NCI-H1436 treated with DMSO at 0.1 percent for 48 hours (cell line): ENCODE results near the gene SEL1L.
"Not testable (repeated sequence)": the region's sequence is repeated elsewhere in the genome, so short reads cannot be mapped to it uniquely, and the experiment has no call there.

Source experiments
- DNase-seq: peaks from one replicate; lab custom pipeline; 2025; lab: John Stamatoyannopoulos, UW

Gene SEL1L

GRCh38 chr14:81474148-81474492 lies 59.5 kb downstream of the SEL1L start:
- no peak for DNase-seq

GRCh38 chr14:81473456-81474147 lies 60.1 kb downstream of the SEL1L start:
- no peak for DNase-seq

GRCh38 chr14:81472096-81472800 lies 61.4 kb downstream of the SEL1L start:
- DNase-seq: no peak

- no peak for DNase-seq
Measured at GRCh38 chr14:81471062-81471461, 62.6 kb downstream of the SEL1L start.

- DNase-seq: not testable (repeated sequence)
Measured at GRCh38 chr14:81470557-81470826, 63.2 kb downstream of the SEL1L start.

GRCh38 chr14:81466854-81467253 lies 66.8 kb downstream of the SEL1L start:
- no peak for DNase-seq

GRCh38 chr14:81465507-81466228 lies 68.0 kb downstream of the SEL1L start:
- no peak for DNase-seq

GRCh38 chr14:81465003-81465392 lies 68.7 kb downstream of the SEL1L start:
- not testable (repeated sequence) for DNase-seq

- DNase-seq: no peak
Measured at GRCh38 chr14:81464253-81465002, 69.2 kb downstream of the SEL1L start.

- DNase-seq: not testable (repeated sequence)
Measured at GRCh38 chr14:81462356-81462755, 71.3 kb downstream of the SEL1L start.

GRCh38 chr14:81459912-81460311 lies 73.7 kb downstream of the SEL1L start:
- DNase-seq: no peak

- DNase-seq: no peak
Measured at GRCh38 chr14:81458352-81458751, 75.3 kb downstream of the SEL1L start.

GRCh38 chr14:81455390-81455789 lies 78.3 kb downstream of the SEL1L start:
- no peak for DNase-seq

- DNase-seq: no peak
Measured at GRCh38 chr14:81454572-81455218, 79.0 kb downstream of the SEL1L start.

GRCh38 chr14:81453166-81453766 lies 80.4 kb downstream of the SEL1L start:
- no peak for DNase-seq

- DNase-seq: no peak
Measured at GRCh38 chr14:81452341-81453133, 81.1 kb downstream of the SEL1L start.

GRCh38 chr14:81450976-81451375 lies 82.7 kb downstream of the SEL1L start:
- no peak for DNase-seq

GRCh38 chr14:81450100-81450531 lies 83.5 kb downstream of the SEL1L start:
- DNase-seq: no peak

GRCh38 chr14:81449576-81449975 lies 84.1 kb downstream of the SEL1L start:
- DNase-seq: no peak

GRCh38 chr14:81449114-81449513 lies 84.5 kb downstream of the SEL1L start:
- no peak for DNase-seq
